ENCODE measurements around the gene MAN2A2.
A peak's percentile ranks its signal among the peaks of the same experiment; 100 is the strongest.
"Not testable (repeated sequence)": the region's sequence is repeated elsewhere in the genome, so short reads cannot be mapped to it uniquely, and the experiment has no call there.

MAN2A2 gene

GRCh38 chr15:90884719-90885431 is 18.2 kb upstream of the MAN2A2 start:
- no peak for DNase-seq

DNA sequence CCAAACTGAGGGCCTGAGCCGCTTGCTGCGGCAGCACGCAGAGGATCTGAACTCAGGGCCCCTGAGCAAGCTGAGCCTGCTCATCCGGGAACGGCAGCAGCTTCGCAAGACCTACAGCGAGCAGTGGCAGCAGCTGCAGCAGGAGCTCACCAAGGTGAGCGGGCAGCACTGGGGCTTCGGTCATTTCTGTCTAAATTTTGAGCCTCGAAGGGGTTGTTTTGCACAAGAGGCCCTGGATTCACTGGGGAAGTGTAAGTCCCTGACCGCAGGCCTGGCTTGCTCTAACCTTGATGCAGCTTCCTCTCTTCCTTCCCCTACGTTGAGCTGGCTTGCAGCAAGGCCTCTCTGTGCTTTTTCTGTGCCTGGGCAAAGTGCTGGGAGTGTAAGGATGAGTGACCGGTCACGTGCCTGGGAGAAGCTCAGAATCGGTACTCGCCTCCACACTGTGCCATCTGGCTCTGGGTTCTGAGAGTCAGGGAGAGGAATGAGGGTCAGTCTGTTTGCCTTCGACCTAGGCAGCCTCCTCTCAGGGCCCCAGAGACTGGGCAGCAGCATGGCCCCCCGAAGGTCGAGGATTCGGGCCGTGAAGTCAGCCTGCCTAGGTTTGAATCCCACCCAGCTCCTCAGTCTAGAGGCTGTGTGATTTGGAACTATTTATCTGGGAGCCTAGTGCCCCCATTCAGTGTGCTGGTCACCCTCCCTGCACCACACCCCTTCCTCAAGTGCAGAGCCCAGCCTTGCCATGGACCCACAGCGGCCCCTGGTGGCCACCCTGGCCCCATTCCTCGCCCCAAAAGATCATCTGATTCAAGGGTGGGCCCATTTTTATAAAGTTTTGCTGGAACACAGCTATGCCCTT is 17.4 kb upstream of the MAN2A2 start:
- peak; percentile 77 for DNase-seq

DNA sequence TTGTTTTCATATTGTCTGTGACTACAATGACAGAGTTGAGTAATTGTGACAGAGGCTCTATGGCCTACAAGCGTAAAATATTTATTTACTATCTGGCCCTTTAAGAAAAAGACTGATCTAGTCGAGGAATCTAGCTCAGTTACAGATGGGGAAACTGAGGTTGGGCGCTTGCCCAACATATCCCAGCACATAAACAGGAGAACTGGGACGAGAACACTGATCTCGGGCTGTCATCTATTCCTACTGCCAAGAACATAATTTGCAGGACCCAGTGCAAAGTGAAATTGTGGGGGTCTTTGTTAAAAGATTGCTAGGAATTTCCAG is 16.8 kb upstream of the MAN2A2 start:
- no peak for DNase-seq

GRCh38 chr15:90887037-90887481 is 16.0 kb upstream of the MAN2A2 start:
- DNase-seq = peak; percentile 15

DNA sequence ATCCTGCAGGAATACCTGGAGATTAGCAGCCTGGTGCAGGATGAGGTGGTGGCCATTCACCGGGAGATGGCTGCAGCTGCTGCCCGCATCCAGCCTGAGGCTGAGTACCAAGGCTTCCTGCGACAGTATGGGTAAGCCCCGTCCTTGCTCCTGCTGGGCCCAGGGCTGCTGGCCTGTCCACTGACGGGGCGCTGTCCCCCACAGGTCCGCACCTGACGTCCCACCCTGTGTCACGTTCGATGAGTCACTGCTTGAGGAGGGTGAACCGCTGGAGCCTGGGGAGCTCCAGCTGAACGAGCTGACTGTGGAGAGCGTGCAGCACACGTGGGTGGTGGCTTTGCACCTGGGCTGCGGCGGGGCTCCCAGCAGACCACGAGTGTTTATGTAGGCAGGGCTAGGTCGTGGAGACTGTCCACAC is 13.8 kb upstream of the MAN2A2 start:
- no peak for DNase-seq

GRCh38 chr15:90889736-90890456 is 13.2 kb upstream of the MAN2A2 start:
- no peak for DNase-seq

DNA sequence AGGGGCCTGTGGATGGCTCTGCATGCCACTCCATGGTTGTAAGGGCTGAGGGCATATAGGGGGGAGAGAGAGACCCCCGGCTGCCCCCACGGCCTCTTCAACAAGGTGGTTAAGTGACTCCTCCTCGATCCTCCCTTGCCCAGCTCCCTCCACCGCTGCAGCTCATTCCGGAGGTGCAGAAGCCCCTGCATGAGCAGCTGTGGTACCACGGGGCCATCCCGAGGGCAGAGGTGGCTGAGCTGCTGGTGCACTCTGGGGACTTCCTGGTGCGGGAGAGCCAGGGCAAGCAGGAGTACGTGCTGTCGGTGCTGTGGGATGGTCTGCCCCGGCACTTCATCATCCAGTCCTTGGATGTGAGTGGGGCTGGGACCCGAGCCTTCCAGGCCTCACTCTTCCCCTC is 12.3 kb upstream of the MAN2A2 start:
- no peak for DNase-seq

- no peak for DNase-seq
Measured at GRCh38 chr15:90891346-90891949, 11.7 kb upstream of the MAN2A2 start.

DNA sequence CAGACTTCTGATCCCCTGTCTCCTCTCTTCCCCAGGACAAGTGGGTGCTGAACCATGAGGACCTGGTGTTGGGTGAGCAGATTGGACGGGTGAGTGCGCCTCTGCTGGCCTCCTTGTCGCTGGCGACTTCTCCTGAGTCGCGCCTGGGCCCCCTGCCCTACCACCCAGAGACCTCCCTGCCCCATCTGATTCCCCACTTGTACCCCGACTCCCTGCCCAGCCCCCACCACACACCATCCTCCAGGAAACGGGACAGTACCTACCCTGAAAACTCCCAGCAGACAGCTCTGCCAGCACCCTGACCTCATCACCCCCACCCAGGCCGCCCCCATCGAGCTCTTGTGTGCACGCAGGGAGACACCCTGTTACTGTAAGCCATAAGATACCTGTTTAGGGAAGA is 11.1 kb upstream of the MAN2A2 start:
- no peak for DNase-seq

- no peak for DNase-seq
Measured at GRCh38 chr15:90892498-90893174, 10.5 kb upstream of the MAN2A2 start.

- DNase-seq = no peak
Measured at GRCh38 chr15:90893175-90894090, 9.7 kb upstream of the MAN2A2 start.

GRCh38 chr15:90895571-90896117 is 7.5 kb upstream of the MAN2A2 start:
- DNase-seq = no peak

DNA sequence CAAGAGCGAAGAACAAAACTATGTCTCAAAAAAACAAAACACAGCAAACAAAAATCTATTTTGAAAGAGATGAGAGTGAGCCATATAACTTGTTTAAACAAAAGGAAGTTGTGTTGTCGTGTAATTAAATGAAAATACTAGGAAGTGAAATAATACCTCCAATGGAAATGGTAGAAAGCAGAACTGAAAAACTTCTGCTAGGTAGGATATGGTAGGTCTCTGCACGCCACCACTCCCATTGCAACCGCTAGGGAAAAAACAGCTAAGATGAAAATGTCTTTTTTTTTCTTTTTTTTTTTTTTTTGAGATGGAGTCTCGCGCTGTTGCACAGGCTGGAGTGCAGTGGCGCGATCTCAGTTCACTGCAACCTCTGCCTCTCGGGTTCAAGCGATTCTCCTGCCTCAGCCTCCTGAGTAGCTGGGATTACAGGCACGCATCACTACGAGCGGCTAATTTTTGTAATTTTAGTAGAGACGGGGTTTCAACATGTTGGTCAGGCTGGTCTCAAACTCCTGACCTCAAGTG is 5.9 kb upstream of the MAN2A2 start:
- not testable (repeated sequence) for DNase-seq

DNA sequence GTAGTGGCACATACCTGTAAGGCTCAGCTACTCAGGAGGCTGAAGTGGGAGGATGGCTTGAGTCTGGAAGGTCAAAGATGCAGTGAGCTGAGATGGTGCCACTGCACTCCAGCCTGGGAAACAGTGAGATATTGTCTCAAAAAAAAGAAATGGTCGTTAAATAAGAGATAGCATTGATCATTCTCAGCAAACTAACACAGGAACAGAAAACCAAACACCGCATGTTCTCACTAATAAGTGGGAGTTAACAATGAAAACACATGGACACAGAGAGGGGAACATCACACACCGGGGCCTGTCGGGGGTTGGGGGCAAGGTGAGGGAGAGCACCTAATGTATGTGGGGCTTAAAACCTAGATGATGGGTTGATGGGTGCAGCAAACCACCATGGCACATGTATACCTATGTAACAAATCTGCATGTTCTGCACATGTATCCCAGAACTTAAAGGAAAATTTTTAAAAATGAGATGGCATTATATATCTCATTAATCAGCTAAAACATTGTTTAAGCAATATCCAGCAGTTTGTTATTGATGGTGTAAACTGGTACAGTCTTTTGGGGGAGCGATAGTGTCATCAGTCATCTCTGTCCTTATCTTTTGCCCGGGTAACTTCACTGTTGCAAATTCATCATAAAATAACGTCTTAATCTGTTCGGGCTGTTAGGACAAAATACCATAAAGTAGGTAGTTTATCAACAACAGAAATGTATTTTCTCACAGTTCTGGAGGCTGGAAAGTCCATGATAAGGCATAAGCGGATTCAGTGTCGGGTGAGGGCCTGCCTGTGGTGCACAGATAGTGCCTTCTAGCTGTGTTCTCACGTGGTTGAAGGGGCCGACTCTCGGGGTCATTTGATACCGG is 1.7 kb upstream of the MAN2A2 start:
- no peak for DNase-seq

DNA sequence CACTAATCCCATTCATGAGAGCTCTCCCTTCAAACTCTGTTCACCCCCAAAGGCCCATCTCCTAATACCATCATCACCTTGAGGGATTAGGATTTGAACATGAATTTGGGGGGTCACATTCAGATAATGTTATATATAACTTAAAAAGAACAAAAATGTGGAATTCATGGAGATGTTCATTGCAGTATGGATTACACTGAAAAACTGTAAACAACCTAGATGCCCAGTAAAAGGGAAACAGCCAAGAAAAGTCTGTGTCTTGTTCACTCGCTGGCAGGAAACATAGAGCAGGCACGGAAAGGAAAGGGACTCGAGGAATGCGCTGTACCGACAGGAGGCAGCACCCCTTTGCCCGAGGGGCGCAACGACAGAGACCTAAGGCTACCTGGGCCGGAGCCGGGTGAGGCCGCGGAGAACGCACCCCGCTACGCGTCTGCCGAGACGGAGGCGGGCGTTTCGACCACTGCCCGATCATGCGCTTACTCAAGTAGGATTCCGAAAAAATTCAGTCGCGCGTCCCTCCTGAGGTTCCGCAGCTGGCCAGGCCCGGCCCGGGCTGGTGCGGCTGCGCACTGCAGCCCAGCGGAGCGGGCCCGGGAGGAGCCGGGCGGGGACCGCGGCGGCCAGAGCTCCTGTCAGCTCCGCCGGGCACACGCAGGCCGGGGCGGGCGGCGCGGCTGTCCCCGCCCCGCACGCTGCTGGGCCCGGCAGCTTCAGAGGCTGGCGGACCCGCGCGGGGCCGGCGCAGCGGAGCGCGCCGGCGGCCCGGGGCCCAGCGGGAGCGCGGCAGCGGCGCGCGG is 862 bp upstream of the MAN2A2 start:
- DNase-seq = peak; percentile 72

GRCh38 chr15:90903733-90904536 is 833 bp downstream of the MAN2A2 start:
- no peak for DNase-seq

DNA sequence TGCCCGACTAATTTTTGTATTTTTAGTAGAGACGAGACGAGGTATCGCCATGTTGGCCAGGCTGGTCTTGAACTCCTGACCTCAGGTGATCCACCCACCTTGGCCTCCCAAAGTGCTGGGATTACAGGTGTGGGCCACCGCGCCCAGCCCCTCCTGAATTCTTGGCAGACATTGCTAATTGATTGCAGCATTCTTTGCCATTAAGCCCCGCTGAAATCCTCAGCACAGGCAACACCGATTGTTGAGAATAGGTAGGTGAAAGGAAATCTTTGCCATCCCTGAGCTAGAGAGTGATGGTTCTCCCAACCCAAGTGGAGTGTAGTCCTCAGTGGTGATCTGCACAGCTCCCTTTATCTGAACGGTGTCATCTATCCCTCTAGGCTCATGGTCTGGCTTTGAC is 1.6 kb downstream of the MAN2A2 start:
- no peak for DNase-seq

All from CD4-positive, alpha-beta T cell treated with Interleukin-15 for 1 hour (primary cell).